K562 (cell line): ENCODE data around the gene SEBOX. TPM values are rescaled to one million over a fixed set of nuclear protein-coding genes. Genes with fewer than 3 reads are reported as not detected.

Experiments used
- ATF2 ChIP-seq: sonication (generic); formaldehyde crosslinking; IDR thresholded peaks from 2 replicates; pipeline ENCODE4 v1.8.1; 2022; ENCODE audit warnings: missing genetic modification reagents
- ATF6 ChIP-seq: sonication (generic); formaldehyde crosslinking; IDR thresholded peaks from 2 replicates; pipeline ENCODE4 v1.4.0; 2020; ENCODE audit warnings: mild to moderate bottlenecking, missing genetic modification reagents
- BRD9 ChIP-seq: fragments of 450-650 bp; IDR thresholded peaks from 2 replicates; pipeline ENCODE4 v1.6.1; 2018; ENCODE audit warnings: low read depth; ENCODE audit not compliant: partially characterized antibody
- MITF ChIP-seq: IDR thresholded peaks from 2 replicates; pipeline ENCODE4 v1.6.1; 2014; ENCODE audit warnings: antibody characterized with exemption
- MTA2 ChIP-seq: fragments of 450-650 bp; IDR thresholded peaks from 2 replicates; pipeline ENCODE4 v1.6.1; 2016; ENCODE audit warnings: low read depth
- NFE2L1 ChIP-seq: fragments of 450-650 bp; IDR thresholded peaks from 2 replicates; pipeline ENCODE4 v1.6.1; 2016; ENCODE audit warnings: missing genetic modification characterization, low read depth, mild to moderate bottlenecking, missing compliant biosample characterization, moderate library complexity, borderline replicate concordance
- RBM25 ChIP-seq: fragments of 200-400 bp; formaldehyde crosslinking; IDR thresholded peaks from 2 replicates; pipeline ENCODE4 v1.6.1; 2018; ENCODE audit warnings: low read length, low read depth, moderate library complexity; ENCODE audit not compliant: severe bottlenecking
- SRSF9 ChIP-seq: fragments of 200-400 bp; formaldehyde crosslinking; IDR thresholded peaks from 2 replicates; pipeline ENCODE4 v1.6.1; 2017; ENCODE audit warnings: low read depth, low read length, borderline replicate concordance
- TAF9B ChIP-seq: fragments of 450-650 bp; IDR thresholded peaks from 2 replicates; pipeline ENCODE4 v1.6.1; 2018; ENCODE audit warnings: mild to moderate bottlenecking; ENCODE audit not compliant: partially characterized antibody
- THAP7 ChIP-seq: fragments of 250-450 bp; sonication (Bioruptor Pico); IDR thresholded peaks from 2 replicates; pipeline ENCODE4 v1.5.0; 2021
- THRA ChIP-seq: fragments of 450-650 bp; IDR thresholded peaks from 2 replicates; pipeline ENCODE4 v1.6.1; 2017; ENCODE audit warnings: mild to moderate bottlenecking, moderate library complexity
- ZBTB12 ChIP-seq: fragments of 250-450 bp; sonication (Bioruptor Pico); IDR thresholded peaks from 2 replicates; pipeline ENCODE4 v1.4.0; 2020
- ZNF197 ChIP-seq: fragments of 200-800 bp; sonication (Bioruptor generic); IDR thresholded peaks from 2 replicates; pipeline ENCODE4 v1.6.1; 2016; ENCODE audit warnings: low read depth, missing genetic modification characterization, missing compliant biosample characterization
- ZNF511 ChIP-seq: sonication (generic); formaldehyde crosslinking; IDR thresholded peaks from 2 replicates; pipeline ENCODE4 v1.8.0; 2022; ENCODE audit warnings: mild to moderate bottlenecking, missing genetic modification reagents
- ZNF707 ChIP-seq: fragments of 250-450 bp; sonication (Bioruptor Pico); conservative IDR thresholded peaks from 2 replicates; pipeline ENCODE4 v1.8.0; 2022; ENCODE audit warnings: inconsistent platforms, mild to moderate bottlenecking, moderate library complexity
- ZNF740 ChIP-seq, 3 experiments: fragments of 200-800 bp in 1 of 3; sonication (Bioruptor generic) in 1 of 3; sonication (generic) in 1 of 3; formaldehyde crosslinking in 1 of 3; IDR thresholded peaks; 2 replicates each; pipeline versions ENCODE4 v1.6.1 to v1.8.0; 2016 to 2022; ENCODE audit warnings: mild to moderate bottlenecking in 2 of 3, missing compliant biosample characterization in 2 of 3, missing genetic modification characterization in 2 of 3, missing genetic modification reagents in 1 of 3
- polyA plus RNA-seq, 8 experiments: library from polyadenylated mRNA; depleted of rRNA in 4 of 8; stranded (reverse) in 5 of 8; unstranded in 3 of 8; fragments of >200 nt; fragmentation: Nextera tagmentation in 2 of 8; fragmentation: Illumina TruSeq in 1 of 8; extraction: Ambion mirVana in 2 of 8; extraction: Trizol in 1 of 8; gene quantifications; 2 replicates each; pipeline versions ENCODE4 v1.2.1 to v1.2.3, GENCODE V29; 2011 to 2014; ENCODE audit warnings: inconsistent platforms in 1 of 8, missing spikeins in 1 of 8
- total RNA-seq, 7 experiments: library from RNA; depleted of rRNA in 6 of 7; stranded (reverse); fragments of >200 nt in 6 of 7; fragmentation: Illumina TruSeq in 2 of 7; extraction: Trizol in 2 of 7; gene quantifications; 2 replicates each; pipeline versions ENCODE4 v1.2.1 to v1.2.3, GENCODE V29; 2011 to 2021; ENCODE audit warnings: low replicate concordance in 1 of 7

The SEBOX gene
- total and polyA plus RNA-seq, 9 of the 15 experiments (the other 6 are each of a cell fraction or from before 2014, with no cell fraction given), result not detected

GRCh38 chr17:28370035-28370743, 5.2 kb upstream of the SEBOX start, which contains the start of gene VTN (continued):
- TF ChIP-seq ZNF740 (CRISPR knock-in tag; IDR thresholded peaks at IDR 0.05), result no peak
- TF ChIP-seq ZNF740 (tag; IDR thresholded peaks at IDR 0.05), result no peak
- TF ChIP-seq THAP7 (CRISPR knock-in tag), result no peak
- no peak for TF ChIP-seq BRD9
- no peak for TF ChIP-seq ATF6 (CRISPR knock-in tag)
- no peak for TF ChIP-seq NFE2L1 (tag)
- no peak for TF ChIP-seq ZNF707 (CRISPR knock-in tag)
- no peak for TF ChIP-seq TAF9B
- no peak for TF ChIP-seq SRSF9
- no peak for TF ChIP-seq ATF2
- TF ChIP-seq MTA2, result no peak
- no peak for TF ChIP-seq MITF
- TF ChIP-seq ZBTB12 (CRISPR knock-in tag), result no peak
- TF ChIP-seq ZNF197, result no peak
- no peak for TF ChIP-seq ZNF511 (CRISPR knock-in tag)
- TF ChIP-seq THRA, result no peak
- TF ChIP-seq RBM25, result no peak
